Body of pancreas (tissue), 4 donors: ENCODE measurements around the gene YBEY.

ENCODE experiments used
- POLR2A ChIP-seq, 3 donors: fragments of 450-650 bp; IDR thresholded peaks; one replicate each; pipeline ENCODE4 v1.6.1; 2016; ENCODE audit warnings: antibody characterized with exemption in 3 of 3, mild to moderate bottlenecking in 2 of 3
- TF ChIP-seq, protein P1 (sequence below), 7 experiments: fragments of 450-650 bp in 4 of 7; fragments of 200-600 bp in 3 of 7; sonication (generic) in 3 of 7; IDR thresholded peaks; one replicate each; pipeline ENCODE4 v1.5.1; 2016 to 2019; ENCODE audit warnings: antibody characterized with exemption in 7 of 7

DNA sequence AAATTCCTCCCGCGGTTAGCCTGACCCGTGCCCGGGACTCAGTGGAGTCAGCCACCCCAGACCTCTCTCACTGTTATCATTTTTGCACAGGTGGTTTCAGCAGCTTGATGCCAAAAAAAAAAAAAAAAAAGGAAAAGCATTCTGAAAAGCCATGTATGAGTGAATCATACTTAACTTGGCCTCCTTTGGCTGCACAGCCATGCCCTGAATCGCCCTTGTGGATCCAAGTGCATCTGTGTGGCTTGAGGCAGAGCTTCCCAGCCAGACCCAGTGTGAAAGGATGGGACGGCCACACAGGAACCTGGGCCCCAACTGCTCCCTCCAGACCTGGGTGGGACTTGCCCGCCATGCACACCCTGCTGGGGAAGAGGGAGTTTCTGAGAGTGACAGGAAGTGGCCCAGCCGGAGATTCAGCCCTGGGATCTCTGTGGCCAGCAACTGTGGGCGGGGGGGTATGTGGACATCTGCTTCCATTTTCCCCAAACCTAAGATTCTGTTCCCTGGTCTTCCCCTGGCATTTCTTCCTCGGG lies 8.6 kb downstream of the YBEY start:
- TF ChIP-seq, protein P1, sequence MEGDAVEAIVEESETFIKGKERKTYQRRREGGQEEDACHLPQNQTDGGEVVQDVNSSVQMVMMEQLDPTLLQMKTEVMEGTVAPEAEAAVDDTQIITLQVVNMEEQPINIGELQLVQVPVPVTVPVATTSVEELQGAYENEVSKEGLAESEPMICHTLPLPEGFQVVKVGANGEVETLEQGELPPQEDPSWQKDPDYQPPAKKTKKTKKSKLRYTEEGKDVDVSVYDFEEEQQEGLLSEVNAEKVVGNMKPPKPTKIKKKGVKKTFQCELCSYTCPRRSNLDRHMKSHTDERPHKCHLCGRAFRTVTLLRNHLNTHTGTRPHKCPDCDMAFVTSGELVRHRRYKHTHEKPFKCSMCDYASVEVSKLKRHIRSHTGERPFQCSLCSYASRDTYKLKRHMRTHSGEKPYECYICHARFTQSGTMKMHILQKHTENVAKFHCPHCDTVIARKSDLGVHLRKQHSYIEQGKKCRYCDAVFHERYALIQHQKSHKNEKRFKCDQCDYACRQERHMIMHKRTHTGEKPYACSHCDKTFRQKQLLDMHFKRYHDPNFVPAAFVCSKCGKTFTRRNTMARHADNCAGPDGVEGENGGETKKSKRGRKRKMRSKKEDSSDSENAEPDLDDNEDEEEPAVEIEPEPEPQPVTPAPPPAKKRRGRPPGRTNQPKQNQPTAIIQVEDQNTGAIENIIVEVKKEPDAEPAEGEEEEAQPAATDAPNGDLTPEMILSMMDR (IDR thresholded peaks at IDR 0.05) = no peak
- TF ChIP-seq POLR2A (IDR thresholded peaks at IDR 0.05) = no peak
